Heart left ventricle (tissue), 13 donors: ENCODE data around the gene GALNT9.
"Not testable (repeated sequence)": the region's sequence is repeated elsewhere in the genome, so short reads cannot be mapped to it uniquely, and the experiment has no call there.

ENCODE experiments used
- CTCF ChIP-seq, 12 donors: fragments of 200-600 bp; sonication (generic) in 4 of 12; IDR thresholded peaks; one replicate each; pipeline versions ENCODE4 v1.5.0 to v1.8.0; 2018 to 2022; ENCODE audit warnings: antibody characterized with exemption in 12 of 12, mild to moderate bottlenecking in 5 of 12
- POLR2A ChIP-seq, 2 donors: fragments of 450-650 bp; IDR thresholded peaks; one replicate each; pipeline ENCODE4 v1.6.1; 2017; ENCODE audit warnings: antibody characterized with exemption in 2 of 2, mild to moderate bottlenecking in 2 of 2, moderate library complexity in 2 of 2
- donor health status: ischemic (EF 13 %, LVEDD 7.1; RV severe dilation, severe dysfunction).
- donor health status: DM: no; HTN: yes; CAD: no.
- donor health status: DM: no; HTN: no; CAD: no.
- donor health status: ischemic (EF 25% LVEDD 6.9; RV normal size, moderate dysfunction).
- donor health status: ischemic (EF 25% LVEDD 5.7; RV mildly dilated, moderate dysfunction).
- donor health status: ischemic (EF 35%, LVEDD 5.7; RV mildly dilated, moderate dysfunction).
- donor health status: nonischemic (EF 11% LVEDD 7.7; RV severe dilation, severe dysfunction).
- donor health status: DM: yes; HTN: yes; CAD: no.
- donor health status: PGD.
- donor health status: ischemic (EF 29% LVEDD 5.4; RV normal size, mild dysfunction).
- donor health status: nonischemic (EF 23%, LVEDD 6.1; RV moderate dilation, normal function).

- TF ChIP-seq CTCF, POLR2A (IDR thresholded peaks at IDR 0.05): not testable (repeated sequence)
Measured at GRCh38 chr12:132295561-132295960, 33.8 kb downstream of the GALNT9 start.
